Activated T-cell treated with anti-CD3 and anti-CD28 coated beads for 24 hours (primary cell): ENCODE results near the gene NT5C3B.
"Not testable (repeated sequence)": the region's sequence is repeated elsewhere in the genome, so short reads cannot be mapped to it uniquely, and the experiment has no call there.

Experiments used
- DNase-seq: peaks from one replicate; pipeline ENCODE4 v3.0.0-alpha.2; 2020; ENCODE audit warnings: low read depth

The NT5C3B gene

DNA sequence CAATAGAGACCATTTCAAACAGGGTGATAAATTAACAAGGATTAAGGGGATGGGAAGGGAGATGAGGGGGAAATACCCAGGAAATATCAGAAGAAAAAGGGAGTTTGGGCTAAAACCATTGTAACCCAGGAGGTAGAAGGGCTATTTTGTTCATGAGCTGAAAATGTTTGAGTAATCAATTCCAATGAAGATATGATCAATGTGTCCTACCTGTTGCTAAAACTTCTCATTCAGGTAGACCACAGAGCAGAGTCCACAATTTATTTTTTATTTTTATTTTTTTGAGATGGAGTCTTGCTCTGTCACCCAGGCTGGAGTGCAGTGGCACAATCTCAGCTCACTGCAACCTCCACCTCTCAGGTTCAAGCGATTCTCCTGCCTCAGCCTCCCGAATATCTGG is 3.4 kb upstream of the NT5C3B start:
- not testable (repeated sequence) for DNase-seq

DNA sequence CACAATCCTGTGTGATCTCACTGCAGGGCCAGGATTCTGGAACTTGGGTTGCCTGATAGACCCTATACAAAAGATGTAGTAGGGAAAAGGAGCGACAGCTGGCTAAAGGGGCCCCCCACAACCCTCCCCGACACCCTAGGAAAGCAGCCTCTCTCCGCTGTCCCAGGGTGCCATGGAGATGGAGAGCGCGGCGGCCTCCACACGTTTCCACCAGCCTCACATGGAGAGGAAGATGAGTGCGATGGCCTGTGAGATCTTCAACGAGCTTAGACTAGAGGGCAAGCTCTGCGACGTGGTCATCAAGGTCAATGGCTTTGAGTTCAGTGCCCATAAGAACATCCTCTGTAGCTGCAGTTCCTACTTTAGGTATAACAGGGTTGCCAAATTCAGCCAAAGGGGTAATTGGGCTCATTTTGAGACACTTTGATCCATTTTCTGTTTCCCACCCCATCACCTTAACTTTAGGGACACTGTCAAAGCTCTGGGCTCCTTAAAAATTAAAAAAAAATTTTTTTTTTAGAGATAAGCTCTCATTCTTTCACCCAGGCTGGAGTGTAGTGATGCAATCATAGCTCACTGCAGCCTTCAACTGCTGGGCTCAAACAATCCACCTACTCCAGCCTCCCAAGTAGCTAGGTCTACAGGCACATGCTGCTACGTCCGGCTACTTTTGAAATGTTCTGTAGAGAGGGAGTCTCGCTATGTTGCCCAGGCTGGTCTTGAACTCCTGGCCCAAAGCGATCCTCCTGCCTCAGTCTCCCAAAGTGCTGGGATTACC is 1.9 kb upstream of the NT5C3B start, which contains the start of gene KLHL10:
KLHL10 (plus strand) TSS at position 65 of the 778 bp plus-strand sequence; CDS start at position 173, 108 bp downstream.
- no peak for DNase-seq

DNA sequence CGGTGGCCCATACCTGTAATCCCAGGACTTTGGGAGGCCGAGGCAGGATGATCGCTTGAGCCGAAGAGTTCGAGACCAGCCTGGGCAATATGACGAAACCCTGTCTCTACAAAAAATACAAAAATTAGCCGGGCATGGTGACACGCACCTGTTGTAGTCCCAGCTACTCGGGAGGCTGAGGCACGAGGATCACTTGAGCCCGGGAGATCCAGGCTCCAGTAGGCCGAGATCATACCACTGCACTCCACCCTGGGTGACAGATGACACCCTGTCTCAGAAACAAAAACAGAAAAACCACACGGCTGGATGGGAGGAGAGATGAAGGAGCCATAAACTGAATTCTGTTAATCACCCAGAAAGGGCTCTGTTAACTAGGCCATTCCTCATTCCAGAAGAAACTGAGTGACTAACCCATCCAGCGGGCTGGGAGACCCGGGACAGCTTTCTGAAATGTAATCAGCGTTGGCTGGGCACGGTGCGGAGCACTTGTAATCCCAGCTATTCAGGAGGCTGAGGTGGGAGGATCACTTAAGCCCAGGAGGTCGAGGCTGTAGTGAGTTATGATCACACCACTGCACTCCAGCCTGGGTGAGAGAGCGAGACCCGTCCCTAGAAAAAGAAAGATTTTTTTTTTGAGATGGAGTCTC is 641 bp upstream of the NT5C3B start:
- DNase-seq, result no peak

DNA sequence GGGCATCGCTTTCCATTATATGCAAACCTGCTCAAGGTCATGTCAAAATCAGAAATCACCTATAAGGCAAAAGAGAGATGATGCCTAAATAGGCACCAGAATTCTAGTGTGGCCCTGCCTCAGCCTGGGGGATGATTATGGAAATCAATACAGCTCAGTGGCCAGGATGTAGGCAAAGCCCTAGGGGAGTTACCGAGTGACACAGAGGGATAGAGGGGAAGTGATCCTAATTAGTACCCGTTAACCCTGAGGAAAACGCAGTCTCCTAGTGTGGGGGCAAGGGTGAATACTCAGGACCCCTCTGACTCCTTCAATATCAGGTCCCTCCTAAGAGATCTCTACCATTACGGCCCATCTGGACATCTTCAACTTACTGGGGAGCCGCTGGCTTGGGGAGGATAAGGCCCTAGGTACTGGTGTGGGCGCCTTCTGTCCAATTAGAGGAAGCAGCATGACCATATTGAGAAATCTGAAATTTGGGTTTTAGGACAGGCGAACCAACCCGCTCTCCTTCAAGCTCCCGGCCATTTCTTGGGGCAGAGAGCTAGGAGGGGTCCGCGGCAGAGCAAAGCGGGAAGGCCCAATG is 725 bp downstream of the NT5C3B start:
- DNase-seq, result no peak

DNA sequence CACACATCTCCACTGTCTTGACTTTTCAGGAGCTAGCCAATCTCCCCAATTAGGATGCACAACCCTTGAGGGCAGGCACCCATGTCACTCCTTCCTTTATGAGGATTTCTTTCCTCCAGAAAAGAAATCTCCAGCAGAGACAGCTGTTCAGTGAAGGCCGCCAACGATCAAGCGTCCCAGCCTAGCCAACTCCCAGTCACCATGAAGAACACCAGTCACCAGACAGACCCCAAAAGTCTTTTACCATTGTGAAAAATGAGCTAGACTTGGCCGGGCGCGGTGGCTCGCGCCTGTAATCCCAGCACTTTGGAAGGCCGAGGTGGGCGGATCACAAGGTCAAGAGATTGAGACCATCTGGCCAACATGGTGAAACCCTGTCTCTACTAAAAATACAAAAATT is 6.1 kb downstream of the NT5C3B start:
- not testable (repeated sequence) for DNase-seq

DNA sequence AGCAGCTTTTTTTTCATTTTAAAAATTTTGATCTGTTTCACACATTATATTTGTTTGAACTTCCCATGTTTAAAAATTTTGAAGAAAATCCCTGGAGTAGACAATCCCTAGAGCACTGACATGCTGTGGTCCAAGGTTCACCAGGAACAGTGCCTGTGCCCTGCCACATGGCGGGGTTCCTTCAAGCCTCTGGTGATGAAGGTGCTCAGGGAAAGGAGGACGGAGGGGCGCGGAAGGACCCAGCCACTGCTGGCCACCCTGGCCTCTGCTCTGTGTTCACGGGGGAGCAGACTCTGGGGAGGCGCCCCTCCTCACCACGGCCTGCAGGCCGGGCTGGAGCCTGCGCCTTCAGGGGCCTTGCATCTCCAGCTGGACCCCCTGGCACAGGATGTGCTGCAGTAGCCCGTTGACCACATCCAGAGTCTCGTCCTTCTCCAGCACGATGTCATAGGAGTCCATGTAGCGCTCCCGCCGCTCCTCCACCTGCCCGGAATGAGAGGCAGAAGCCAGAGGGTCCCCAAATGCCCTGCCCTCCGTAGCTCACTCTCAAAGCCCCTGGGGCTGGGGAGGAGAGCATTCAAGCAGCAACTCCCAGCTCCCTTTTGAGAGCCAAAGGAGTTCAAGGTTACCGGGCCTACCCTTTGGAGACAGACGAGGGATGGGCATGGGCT is 10.7 kb downstream of the NT5C3B start:
- DNase-seq, result no peak

DNA sequence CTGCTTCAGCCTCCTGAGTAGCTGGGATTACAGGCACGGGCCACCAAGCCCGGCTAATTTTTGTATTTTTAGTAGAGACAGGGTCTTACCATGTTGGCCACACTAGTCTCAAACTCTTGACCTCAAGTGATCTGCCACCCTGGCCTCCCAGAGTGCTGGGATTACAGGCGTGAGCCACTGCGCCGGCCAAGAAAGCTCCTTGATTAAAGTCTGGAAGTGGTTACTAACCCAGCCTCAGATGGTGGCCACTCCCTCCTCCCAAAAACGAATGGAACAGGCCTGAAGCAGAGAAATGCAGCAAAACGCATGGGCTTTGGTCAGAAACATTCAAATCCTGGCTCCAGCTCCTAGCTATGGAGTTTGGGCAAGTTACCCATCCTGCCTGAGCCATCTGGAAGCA is 11.9 kb downstream of the NT5C3B start:
- no peak for DNase-seq

DNA sequence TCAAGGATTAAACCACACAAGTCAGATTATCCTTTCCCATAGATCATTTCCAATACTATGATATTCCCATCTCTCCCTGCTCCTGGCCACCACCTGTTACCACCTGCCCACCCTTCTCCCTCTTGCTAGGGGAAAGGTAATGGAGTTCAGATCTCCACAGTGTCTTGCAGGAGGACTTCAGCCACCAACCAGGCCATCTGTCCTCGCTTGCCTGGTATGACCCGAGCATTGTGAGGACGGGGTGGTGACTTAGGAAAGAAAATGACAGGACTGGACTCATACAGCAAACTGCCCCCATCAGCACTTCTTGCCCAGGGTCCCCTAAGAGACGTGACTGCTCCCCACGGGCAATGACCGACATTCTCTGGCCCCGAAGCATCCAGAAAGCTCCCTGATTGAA is 12.5 kb downstream of the NT5C3B start:
- DNase-seq, result no peak

DNA sequence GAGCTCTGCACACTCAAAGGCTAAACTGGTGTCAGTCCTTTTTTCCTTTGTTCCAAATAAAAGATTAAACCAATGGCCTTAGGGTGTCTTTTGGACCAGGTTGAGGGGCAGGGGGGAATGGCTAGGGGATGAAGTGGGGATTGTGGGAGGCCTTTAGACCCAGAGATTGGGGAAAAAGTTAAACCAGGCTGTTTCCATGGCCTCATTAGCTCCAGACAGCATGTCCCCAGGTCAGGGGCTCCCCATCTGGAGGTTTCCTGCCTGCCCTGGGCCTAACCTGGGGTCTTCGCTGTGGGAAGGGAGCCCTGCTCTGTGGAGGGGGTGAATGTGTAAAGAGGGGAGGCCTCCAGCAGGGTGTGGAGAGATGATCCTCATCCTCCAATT is 12.9 kb downstream of the NT5C3B start:
- DNase-seq, result no peak

DNA sequence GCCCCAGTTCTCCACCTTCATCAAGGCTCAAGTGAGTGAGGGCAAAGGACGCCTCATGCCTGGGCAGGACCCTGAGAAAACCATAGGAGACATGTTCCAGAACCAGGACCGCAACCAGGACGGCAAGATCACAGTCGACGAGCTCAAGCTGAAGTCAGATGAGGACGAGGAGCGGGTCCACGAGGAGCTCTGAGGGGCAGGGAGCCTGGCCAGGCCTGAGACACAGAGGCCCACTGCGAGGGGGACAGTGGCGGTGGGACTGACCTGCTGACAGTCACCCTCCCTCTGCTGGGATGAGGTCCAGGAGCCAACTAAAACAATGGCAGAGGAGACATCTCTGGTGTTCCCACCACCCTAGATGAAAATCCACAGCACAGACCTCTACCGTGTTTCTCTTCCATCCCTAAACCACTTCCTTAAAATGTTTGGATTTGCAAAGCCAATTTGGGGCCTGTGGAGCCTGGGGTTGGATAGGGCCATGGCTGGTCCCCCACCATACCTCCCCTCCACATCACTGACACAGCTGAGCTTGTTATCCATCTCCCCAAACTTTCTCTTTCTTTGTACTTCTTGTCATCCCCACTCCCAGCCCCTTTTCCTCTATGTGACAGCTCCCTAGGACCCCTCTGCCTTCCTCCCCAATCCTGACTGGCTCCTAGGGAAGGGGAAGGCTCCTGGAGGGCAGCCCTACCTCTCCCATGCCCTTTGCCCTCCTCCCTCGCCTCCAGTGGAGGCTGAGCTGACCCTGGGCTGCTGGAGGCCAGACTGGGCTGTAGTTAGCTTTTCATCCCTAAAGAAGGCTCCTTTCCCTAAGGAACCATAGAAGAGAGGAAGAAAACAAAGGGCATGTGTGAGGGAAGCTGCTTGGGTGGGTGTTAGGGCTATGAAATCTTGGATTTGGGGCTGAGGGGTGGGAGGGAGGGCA is 13.6 kb downstream of the NT5C3B start:
- DNase-seq, result no peak

DNA sequence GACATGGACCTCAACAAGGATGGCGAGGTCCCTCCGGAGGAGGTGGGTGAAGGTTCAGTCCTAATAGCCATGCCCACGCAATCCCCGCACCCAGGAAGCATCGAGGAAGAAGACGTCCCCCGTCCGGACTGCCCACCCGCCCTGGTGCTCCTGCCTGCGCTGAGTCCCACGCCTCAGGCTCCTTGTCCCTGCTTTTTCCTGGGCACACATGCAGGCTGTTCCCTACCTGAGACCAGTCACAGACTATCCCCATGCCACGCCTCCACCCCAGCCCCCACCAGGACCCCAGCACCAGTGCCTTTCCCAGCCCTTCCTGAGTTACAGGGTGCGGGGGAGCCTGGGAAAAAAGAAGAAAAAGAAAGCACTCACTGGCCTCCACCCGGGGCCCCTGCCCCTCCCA is 14.3 kb downstream of the NT5C3B start:
- DNase-seq, result no peak

DNA sequence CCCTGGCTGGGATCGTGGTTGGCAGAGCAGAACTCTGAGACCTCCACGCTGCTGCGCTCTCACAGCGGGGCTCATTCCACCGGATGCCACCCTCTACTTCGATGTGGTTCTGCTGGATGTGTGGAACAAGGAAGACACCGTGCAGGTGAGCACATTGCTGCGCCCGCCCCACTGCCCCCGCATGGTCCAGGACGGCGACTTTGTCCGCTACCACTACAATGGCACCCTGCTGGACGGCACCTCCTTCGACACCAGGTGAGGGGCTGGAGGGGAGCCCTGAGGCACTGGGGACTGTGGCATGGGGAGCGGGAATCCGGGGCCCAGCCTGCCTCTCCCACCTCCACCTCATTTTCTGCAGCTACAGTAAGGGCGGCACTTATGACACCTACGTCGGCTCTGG is 18.0 kb downstream of the NT5C3B start:
- no peak for DNase-seq

DNA sequence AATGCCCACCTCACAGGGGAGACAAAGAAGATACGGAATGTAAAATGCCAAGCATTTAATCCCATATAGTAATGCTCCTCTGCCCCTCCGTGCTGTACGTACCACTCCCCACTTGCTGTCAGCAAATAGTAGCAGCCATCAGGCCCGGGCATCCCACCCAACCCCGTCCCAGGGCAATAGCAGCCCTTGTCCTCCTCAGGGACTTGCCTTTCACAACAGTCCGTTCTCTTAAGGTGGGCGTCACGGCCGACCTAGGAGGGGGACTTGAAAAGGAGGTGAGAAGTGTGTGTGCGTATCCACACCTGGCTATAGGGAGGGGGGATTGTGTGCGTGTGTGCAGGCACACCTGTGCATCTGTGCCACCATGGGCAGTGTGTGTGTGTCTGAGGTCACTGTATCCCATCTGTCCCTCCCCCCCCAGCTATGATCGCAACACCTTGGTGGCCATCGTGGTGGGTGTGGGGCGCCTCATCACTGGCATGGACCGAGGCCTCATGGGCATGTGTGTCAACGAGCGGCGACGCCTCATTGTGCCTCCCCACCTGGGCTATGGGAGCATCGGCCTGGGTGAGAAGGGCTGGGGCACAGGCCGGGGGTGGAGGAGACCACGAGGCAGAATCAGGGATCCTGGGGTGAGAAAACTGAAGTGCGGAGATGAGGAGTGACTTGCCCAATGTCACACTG is 19.3 kb downstream of the NT5C3B start:
- no peak for DNase-seq

DNA sequence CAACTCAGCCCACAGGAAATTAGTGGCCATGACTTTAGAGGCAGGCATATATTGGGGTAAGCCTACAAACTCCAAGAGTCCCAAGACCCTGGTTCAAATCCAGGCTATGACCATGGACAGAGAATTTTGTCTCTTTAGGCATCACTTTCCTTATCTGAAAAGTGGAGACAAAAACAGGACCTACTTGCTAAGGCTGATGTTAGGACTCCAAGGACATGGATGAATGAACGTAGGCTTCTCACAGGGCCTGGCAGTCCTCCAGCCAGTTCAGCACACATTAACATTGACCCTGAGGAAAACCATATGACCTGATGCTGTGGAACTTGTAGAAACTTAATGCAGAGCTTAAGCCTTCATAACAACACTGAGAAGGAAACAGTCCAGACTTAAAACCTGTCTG is 21.8 kb downstream of the NT5C3B start:
- no peak for DNase-seq

DNA sequence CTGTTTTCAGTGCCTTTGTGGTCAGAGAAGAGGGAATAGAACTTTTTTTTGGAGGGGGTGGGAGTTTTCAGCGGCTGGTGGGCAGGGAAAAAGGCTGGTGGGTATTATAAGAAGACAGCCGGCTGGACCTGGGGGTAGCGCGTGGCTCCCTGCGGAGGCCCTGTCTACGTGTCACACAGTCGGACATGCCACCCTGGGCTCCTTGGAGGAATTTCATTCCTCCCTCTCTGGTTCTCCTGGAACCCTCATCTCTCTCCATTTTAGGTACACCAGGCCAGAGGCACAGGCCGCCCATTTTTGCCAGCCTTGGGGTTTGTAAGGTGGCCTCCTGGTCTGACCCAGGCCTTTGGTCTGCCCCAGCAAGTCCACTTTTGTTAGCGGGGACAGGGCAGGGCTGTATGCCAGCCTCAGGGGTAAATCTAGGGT is 22.3 kb downstream of the NT5C3B start:
- no peak for DNase-seq

DNA sequence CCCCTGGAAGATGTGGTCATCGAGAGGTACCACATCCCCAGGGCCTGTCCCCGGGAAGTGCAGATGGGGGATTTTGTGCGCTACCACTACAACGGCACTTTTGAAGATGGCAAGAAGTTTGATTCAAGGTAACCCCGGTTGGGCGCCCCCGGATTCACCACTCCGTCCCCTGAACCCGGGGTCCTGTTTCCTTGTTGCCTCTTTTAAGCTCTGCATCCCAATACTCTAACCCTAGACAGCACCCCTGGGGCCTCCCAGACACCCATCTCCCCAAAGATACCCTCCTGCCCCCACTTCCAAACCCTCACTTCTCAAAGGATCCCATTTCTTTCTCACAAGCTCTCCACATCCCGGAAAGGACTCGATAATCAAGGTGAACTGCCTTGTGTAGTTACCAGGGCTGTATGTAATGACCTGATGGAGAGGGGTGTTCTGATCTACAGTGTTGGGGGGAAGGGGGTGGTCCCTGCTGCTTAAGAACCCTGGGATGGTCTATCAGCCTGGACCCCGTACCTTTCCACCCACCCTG is 22.8 kb downstream of the NT5C3B start:
- no peak for DNase-seq

DNA sequence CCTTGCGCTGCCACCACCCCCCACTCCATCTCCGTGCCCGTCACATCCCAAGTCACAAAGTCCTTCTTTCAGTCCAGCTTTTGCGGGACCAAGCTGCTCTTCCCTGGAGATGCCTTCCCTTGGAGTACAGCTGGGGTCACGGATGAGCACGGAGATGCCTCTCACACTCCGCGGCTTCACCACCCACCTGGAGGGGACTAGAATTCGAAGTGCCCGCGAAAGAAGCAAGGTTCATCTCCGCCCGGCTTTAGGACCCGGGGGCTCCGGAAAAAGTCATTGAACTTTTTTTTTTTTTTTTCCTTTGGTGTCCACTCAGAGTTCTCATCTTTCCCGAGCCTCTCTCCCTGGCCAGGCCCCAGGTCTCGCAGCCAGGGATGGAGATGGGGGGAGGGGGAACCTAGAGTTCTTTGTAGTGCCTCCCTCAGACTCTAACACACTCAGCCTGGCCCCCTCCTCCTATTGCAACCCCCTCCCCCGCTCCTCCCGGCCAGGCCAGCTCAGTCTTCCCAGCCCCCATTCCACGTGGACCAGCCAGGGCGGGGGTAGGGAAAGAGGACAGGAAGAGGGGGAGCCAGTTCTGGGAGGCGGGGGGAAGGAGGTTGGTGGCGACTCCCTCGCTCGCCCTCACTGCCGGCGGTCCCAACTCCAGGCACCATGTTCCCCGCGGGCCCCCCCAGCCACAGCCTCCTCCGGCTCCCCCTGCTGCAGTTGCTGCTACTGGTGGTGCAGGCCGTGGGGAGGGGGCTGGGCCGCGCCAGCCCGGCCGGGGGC is 23.5 kb downstream of the NT5C3B start, which contains the start of gene FKBP10:
FKBP10 (plus strand) TSS at position 624 of the 771 bp plus-strand sequence; CDS start at position 655, 31 bp downstream.
- no peak for DNase-seq

DNA sequence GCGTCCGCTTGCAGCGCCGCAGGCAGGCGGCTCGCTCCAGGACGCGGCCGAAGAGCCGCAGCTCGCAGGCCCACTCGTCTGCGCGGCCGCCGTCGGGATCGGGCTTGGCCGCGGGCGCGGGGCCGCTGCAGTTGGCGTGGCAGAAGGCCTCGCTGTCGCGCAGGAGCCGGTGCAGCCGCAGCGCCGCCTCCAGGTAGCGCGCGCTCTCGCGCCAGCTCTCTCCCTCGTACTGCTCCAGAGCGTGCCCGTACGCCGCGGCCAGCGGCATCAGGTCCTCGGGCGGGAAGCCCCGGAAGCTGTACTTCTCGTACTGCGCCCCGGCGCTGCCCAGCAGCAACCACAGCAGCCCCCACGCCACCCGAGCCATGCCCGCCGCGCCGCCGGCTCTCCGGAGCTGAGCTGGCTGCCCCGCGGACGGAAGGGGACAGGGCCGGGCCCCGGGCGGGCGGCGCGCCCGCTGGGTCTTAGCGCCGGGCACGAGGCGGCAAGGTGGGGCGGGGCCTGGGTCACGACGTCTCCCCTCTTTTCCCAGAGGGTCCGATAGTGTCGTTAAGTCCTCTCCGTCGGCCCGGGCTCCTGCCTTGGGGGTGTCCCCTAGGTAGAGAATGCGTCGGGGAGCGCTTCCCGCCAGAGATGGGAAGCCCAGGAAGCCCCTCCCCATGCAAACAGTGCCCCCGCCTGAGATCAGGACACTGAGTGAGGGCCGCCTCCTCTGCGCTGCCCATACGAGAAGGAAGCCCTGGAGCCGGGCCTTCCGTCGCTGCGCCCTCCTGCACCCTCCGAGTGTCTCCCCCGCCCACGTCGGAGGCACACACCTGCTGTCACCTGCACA is 24.3 kb downstream of the NT5C3B start, which contains the start of gene P3H4:
P3H4 (minus strand) TSS at position 401 of the 832 bp plus-strand sequence; CDS start at position 367, 34 bp downstream.
- peak; percentile 54 for DNase-seq
